Pancreas (tissue), 10 donors: ENCODE results near the gene GBP1. TPM values are rescaled to one million over a fixed set of nuclear protein-coding genes. Genes with fewer than 3 reads are reported as not detected.

Source experiments
- ATAC-seq, 4 donors: fragments of 200-7000 bp; cut with Tn5 transposase; one replicate each; pipeline versions ENCODE4 v1.8.0 to v1.9.1; 2020; ENCODE audit warnings: mild to moderate bottlenecking in 4 of 4, moderate library complexity in 4 of 4
- DNase-seq, 6 donors: peaks; one replicate each; pipeline ENCODE4 v3.0.0-alpha.2; 2020
- FAIRE-seq: peaks from 2 replicates; lab custom pipeline; 2012; peaks lifted over from hg19 to GRCh38; lab: Jason Lieb, UNC
- H3K27ac ChIP-seq, 4 donors: fragments of 200-600 bp; sonication (generic); 1 replicate in 3 of 4; 2 replicates in 1 of 4; pipeline versions ENCODE4 v1.5.0 to v1.8.0; 2020
- H3K27me3 ChIP-seq, 4 donors: fragments of 200-600 bp; one replicate each; pipeline ENCODE4 v1.8.0; 2021
- H3K36me3 ChIP-seq, 3 donors: fragments of 200-600 bp; sonication (generic) in 1 of 3; one replicate each; pipeline versions ENCODE4 v1.5.0 to v1.8.0; 2020 to 2021
- H3K4me1 ChIP-seq, 3 donors: fragments of 200-600 bp; one replicate each; pipeline ENCODE4 v1.8.0; 2021
- H3K4me3 ChIP-seq, 4 donors: fragments of 200-600 bp; sonication (generic) in 2 of 4; one replicate each; pipeline versions ENCODE4 v1.5.0 to v1.8.0; 2020 to 2021
- H3K9me3 ChIP-seq, 4 donors: fragments of 200-600 bp; one replicate each; pipeline ENCODE4 v1.8.0; 2021
- CTCF ChIP-seq, 4 donors: fragments of 200-600 bp; sonication (generic) in 3 of 4; IDR thresholded peaks; one replicate each; pipeline versions ENCODE4 v1.5.0 to v1.8.0; 2021; ENCODE audit warnings: antibody characterized with exemption in 4 of 4
- WGBS, 2 donors: extraction: QIAGEN DNeasy Blood & Tissue Kit; methylation state at CpG; one replicate each; pipeline ENCODE4 v1.1.7; 2013; 5-methylcytosine and 5-hydroxymethylcytosine counted together
- intact Hi-C, 3 donors: fragments of 100-400 bp; cut with DNase I; formaldehyde crosslinking; loops; one replicate each; pipeline versions ENCODE4 v1.11.1 to v1.14.2; 2022
- polyA plus RNA-seq, 2 donors: library from polyadenylated mRNA; stranded (reverse); fragments of 200-250 nt; gene quantifications; one replicate each; pipeline ENCODE4 v1.2.3, GENCODE V29; 2013
- total RNA-seq, 6 donors: library from RNA; stranded (reverse); fragmentation: NEBNext Ultra II Directional in 4 of 6; extraction: Animal tissue kit (Norgen Biotek cat#: 25700) in 4 of 6; gene quantifications; one replicate each; pipeline versions ENCODE4 v1.2.1 to v1.2.4, GENCODE V29; 2021 to 2023
- donor health status: healthy with polysubstance abuse.
- donor health status: DM: no; HTN: no; CAD: no; lungs with moderate emphysema.
- donor health status: DM: no; HTN: no; CAD: no.
- donor health status: control.
- donor health status: control.
- donor health status: Bipolar disorder and iron deficiency.
- donor health status: DM: yes; HTN: yes; CAD: no.
- donor health status: DM: no; HTN: no; CAD: no.
- donor health status: DM: no; HTN: no; CAD: no.
- donor health status: DM: yes; HTN: yes; CAD: no.

The GBP1 gene
- total and polyA plus RNA-seq, 8 donors, result 1.3 to 8.5 (median 3.6) TPM

GRCh38 chr1:89070509-89070908 lies 5.5 kb upstream of the GBP1 start:
- WGBS, 2 donors, result 78 to 94% methylated on average over 1 of the region's 1 CpG

DNA sequence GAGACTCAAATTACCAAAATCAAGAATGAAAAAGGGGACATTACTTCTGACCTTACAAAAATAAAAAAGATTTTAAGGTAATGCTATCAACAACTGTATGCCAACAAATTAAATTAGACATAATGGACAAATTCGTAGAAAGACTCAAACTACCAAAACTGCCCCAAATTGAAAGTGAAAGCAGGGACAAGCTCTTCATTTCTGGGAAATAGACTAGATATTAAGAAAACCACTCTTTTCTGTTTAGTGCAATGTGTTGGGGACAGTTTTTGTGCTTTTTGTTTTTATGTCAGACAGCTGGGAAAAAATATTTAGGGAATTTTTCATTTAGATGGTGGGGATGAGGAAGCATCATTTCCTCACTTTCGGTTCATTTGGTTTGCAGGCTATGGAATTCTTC lies 4.9 kb upstream of the GBP1 start:
- no peak for TF ChIP-seq CTCF (IDR thresholded peaks at IDR 0.05)
- H3K27ac ChIP-seq, result peak overlapping the region in 1 of 4 donors; percentile 21
- DNase-seq (no peak), ATAC-seq (no peak), FAIRE-seq (no peak)
- H3K4me1 ChIP-seq, result no peaks in the 10 kb centered on the region
- peak overlapping the region in 1 of 4 donors; percentile 22 for H3K4me3 ChIP-seq
- no peaks in the 10 kb centered on the region for H3K36me3 ChIP-seq
- H3K9me3 ChIP-seq, result no peaks in the 10 kb centered on the region
- H3K27me3 ChIP-seq, result no peaks in the 10 kb centered on the region
- WGBS, 2 donors, result 74 to 85% methylated on average over 2 of the region's 2 CpGs
- intact Hi-C loops, result no loop called here

More at GRCh38 chr1:89070509-89070908, 5.5 kb upstream of the GBP1 start:
- FAIRE-seq, result no peak
- TF ChIP-seq CTCF (IDR thresholded peaks at IDR 0.05), result no peak
- Histone ChIP-seq H3K4me1 (no peaks in the 10 kb centered on the region), H3K4me3 (no peak overlapping the region), H3K27ac (no peak overlapping the region), H3K36me3 (no peaks in the 10 kb centered on the region), H3K27me3 (no peaks in the 10 kb centered on the region), H3K9me3 (no peaks in the 10 kb centered on the region)
- no peak for ATAC-seq
- intact Hi-C loops, result no loop called here
- DNase-seq, result no peak

DNA sequence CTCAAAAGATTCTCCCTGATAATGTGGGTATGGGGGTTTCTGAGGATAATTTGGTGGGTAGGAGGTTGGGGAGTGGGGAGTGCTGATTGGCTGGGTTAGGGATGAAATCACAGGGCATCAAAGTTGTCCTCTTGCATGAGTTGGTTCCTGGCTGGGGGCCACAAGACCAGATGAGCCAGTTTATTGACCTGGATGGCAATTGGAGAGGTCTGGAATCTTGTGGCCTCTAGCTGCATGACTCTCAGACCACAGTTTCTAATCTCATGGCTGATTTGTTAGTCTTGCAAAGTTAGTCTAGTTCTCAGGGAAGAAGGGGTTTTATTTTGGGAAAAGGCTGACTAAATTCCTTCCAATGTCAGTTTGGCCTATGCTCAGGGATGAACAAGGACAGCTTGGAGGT lies 3.3 kb upstream of the GBP1 start:
- Histone ChIP-seq H3K36me3 (no peaks in the 10 kb centered on the region), H3K9me3 (no peaks in the 10 kb centered on the region), H3K4me3 (no peak overlapping the region), H3K27me3 (no peaks in the 10 kb centered on the region), H3K4me1 (no peaks in the 10 kb centered on the region), H3K27ac (no peak overlapping the region)
- intact Hi-C loops, result no loop called here
- no peak for TF ChIP-seq CTCF (IDR thresholded peaks at IDR 0.05)
- no peak for FAIRE-seq
- DNase-seq, result no peak
- no peak for ATAC-seq

DNA sequence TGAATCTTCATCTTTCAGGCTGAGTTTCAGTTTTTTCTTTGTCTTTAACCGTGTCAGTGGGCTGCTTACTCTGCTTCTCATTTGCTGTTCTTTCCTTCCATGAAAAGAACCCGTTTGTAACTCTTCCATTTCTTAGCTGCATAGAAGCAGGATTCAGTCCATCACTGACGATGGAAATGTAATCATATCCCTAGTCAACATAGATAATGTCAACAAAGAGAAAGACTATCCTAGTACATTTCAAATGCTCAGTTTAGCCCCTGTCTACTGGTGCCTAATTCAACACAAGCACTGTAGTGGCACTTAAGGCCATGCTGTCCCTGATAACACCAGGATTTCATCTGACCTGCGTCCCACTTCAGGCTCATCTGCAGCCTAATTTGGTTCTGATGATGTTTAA lies 376 bp downstream of the GBP1 start:
- TF ChIP-seq CTCF (IDR thresholded peaks at IDR 0.05), result no peak
- ATAC-seq (peak; percentile 40 to 72 (median 59)), DNase-seq (no peak), FAIRE-seq (no peak)
- intact Hi-C loops, result no loop called here
- Histone ChIP-seq H3K36me3 (no peaks in the 10 kb centered on the region), H3K27ac (peak overlapping the region in 3 of 4 donors; percentile 53 to 85 (median 80)), H3K27me3 (no peaks in the 10 kb centered on the region), H3K9me3 (no peaks in the 10 kb centered on the region), H3K4me1 (no peaks in the 10 kb centered on the region), H3K4me3 (peak overlapping the region in 3 of 4 donors; percentile 5 to 46 (median 18))
- 12 to 13% methylated on average over 4 of the region's 4 CpGs for WGBS, 2 donors

- H3K4me3 ChIP-seq, result no peak overlapping the region
- 82 to 90% methylated on average over 3 of the region's 3 CpGs for WGBS, 2 donors
- intact Hi-C loops, result no loop called here
- H3K4me1 ChIP-seq, result no peaks in the 10 kb centered on the region
- no peaks in the 10 kb centered on the region for H3K9me3 ChIP-seq
- H3K36me3 ChIP-seq, result peaks cover 0 to 8% (median 0%) of the 10 kb centered on the region in 3 donors
- H3K27ac ChIP-seq, result no peak overlapping the region
- H3K27me3 ChIP-seq, result no peaks in the 10 kb centered on the region
- FAIRE-seq, result no peak
- no peak for TF ChIP-seq CTCF (IDR thresholded peaks at IDR 0.05)
- ATAC-seq, result no peak
- no peak for DNase-seq
These were observed 1.9 kb downstream of the GBP1 start for GRCh38 chr1:89063094-89063493.
